Measurements from ENCODE around the gene DISP1.

Gene DISP1

GRCh38 chr1:222813866-222814535, 838 bp upstream of the DISP1 start:
- H3K4me3 ChIP-seq (ENCODE audit: low read depth, low read length), result no peak overlapping the region; the same call in 1 of the 2 replicates
- no peak for DNase-seq (ENCODE audit: low read depth)

GRCh38 chr1:222815440-222815765, 564 bp downstream of the DISP1 start:
- H3K4me3 ChIP-seq (ENCODE audit: low read depth, low read length), result peak overlapping the region; percentile 87

More at GRCh38 chr1:222813866-222814535, 838 bp upstream of the DISP1 start:
- no peak for TF ChIP-seq CTCF (IDR thresholded peaks at IDR 0.05; ENCODE audit: control insufficient read depth, extremely low read depth, insufficient read depth)

GRCh38 chr1:222817529-222817928, 2.7 kb downstream of the DISP1 start:
- no peak for DNase-seq (ENCODE audit: low read depth)
- TF ChIP-seq CTCF (IDR thresholded peaks at IDR 0.05; ENCODE audit: control insufficient read depth, extremely low read depth, insufficient read depth), result no peak
- H3K4me3 ChIP-seq (ENCODE audit: low read depth, low read length), result no peak overlapping the region

More at GRCh38 chr1:222815440-222815765, 564 bp downstream of the DISP1 start:
- no peak for TF ChIP-seq CTCF (IDR thresholded peaks at IDR 0.05; ENCODE audit: control insufficient read depth, extremely low read depth, insufficient read depth)
- no peak for DNase-seq (ENCODE audit: low read depth)

GRCh38 chr1:222818171-222818570, 3.3 kb downstream of the DISP1 start:
- no peak overlapping the region for H3K4me3 ChIP-seq (ENCODE audit: low read depth, low read length)
- no peak for TF ChIP-seq CTCF (IDR thresholded peaks at IDR 0.05; ENCODE audit: control insufficient read depth, extremely low read depth, insufficient read depth)
- no peak for DNase-seq (ENCODE audit: low read depth)

GRCh38 chr1:222820171-222820712, 5.4 kb downstream of the DISP1 start:
- no peak for TF ChIP-seq CTCF (IDR thresholded peaks at IDR 0.05; ENCODE audit: control insufficient read depth, extremely low read depth, insufficient read depth)
- DNase-seq (ENCODE audit: low read depth), result no peak
- H3K4me3 ChIP-seq (ENCODE audit: low read depth, low read length), result no peak overlapping the region

GRCh38 chr1:222821239-222821638, 6.4 kb downstream of the DISP1 start:
- DNase-seq (ENCODE audit: low read depth), result no peak
- no peak for TF ChIP-seq CTCF (IDR thresholded peaks at IDR 0.05; ENCODE audit: control insufficient read depth, extremely low read depth, insufficient read depth)
- no peak overlapping the region for H3K4me3 ChIP-seq (ENCODE audit: low read depth, low read length)

- H3K4me3 ChIP-seq (ENCODE audit: low read depth, low read length), result no peak overlapping the region
- no peak for DNase-seq (ENCODE audit: low read depth)
- TF ChIP-seq CTCF (IDR thresholded peaks at IDR 0.05; ENCODE audit: control insufficient read depth, extremely low read depth, insufficient read depth), result no peak
These were observed 8.9 kb downstream of the DISP1 start for GRCh38 chr1:222823695-222824094.
